ENCODE results near the gene ASB2. TPM values are rescaled to one million over a fixed set of nuclear protein-coding genes. Genes with fewer than 3 reads are reported as not detected.

The ASB2 gene
- polyA plus RNA-seq, 1 donor (not counting 4 experiments of a cell fraction or from before 2014, with no cell fraction given) = 0.56 TPM

- Histone ChIP-seq H3K27me3 (ENCODE audit: control insufficient read depth, extremely low read depth, insufficient read depth, low read length) (peaks cover 4% of the 10 kb centered on the region), H3K4me2 (ENCODE audit: control insufficient read depth, extremely low read depth, insufficient read depth, low read depth, low read length) (no peak overlapping the region), H2AFZ (ENCODE audit: control insufficient read depth, low read length) (no peak overlapping the region), H3K4me3 (ENCODE audit: control insufficient read depth in 2 of 3, extremely low read depth in 1 of 3, insufficient read depth in 2 of 3, low read depth in 1 of 3, low read length in 3 of 3) (no peak overlapping the region), H4K20me1 (ENCODE audit: control insufficient read depth, extremely low read depth, insufficient read depth, low read length) (no peaks in the 10 kb centered on the region), H3K4me1 (ENCODE audit: control insufficient read depth, extremely low read depth, insufficient read depth, low read length) (no peaks in the 10 kb centered on the region), H3K9ac (ENCODE audit: control insufficient read depth, extremely low read depth, insufficient read depth, low read length) (no peak overlapping the region), H3K79me2 (ENCODE audit: control insufficient read depth, insufficient read depth, low read length) (no peaks in the 10 kb centered on the region), H3K36me3 (ENCODE audit: control insufficient read depth in 2 of 2, extremely low read depth in 1 of 2, insufficient read depth in 2 of 2, low read length in 2 of 2) (no peaks in the 10 kb centered on the region), H3K27ac (ENCODE audit: control insufficient read depth, insufficient read depth, low read length) (no peak overlapping the region), H3K9me3 (ENCODE audit: control insufficient read depth, low read depth, low read length) (no peaks in the 10 kb centered on the region), H3K9me1 (ENCODE audit: control insufficient read depth, extremely low read depth, insufficient read depth, low read length) (no peaks in the 10 kb centered on the region)
- FAIRE-seq (no peak), DNase-seq (ENCODE audit: low read depth, low spot score) (no peak)
- dilution Hi-C loops (cut with MboI; ENCODE audit: extremely low pct_ligation_motif_present, low sequenced_read_pairs) = no loop called here
- TF ChIP-seq CTCF (optimal IDR thresholded peaks at IDR 0.05 in 1 of 3, IDR thresholded peaks at IDR 0.05 in 1 of 3, conservative IDR thresholded peaks at IDR 0.05 in 1 of 3; ENCODE audit: extremely low read depth in 1 of 3, insufficient read depth in 2 of 3, low read length in 3 of 3) = no peak
- no peak for TF ChIP-seq EZH2 (IDR thresholded peaks at IDR 0.05; ENCODE audit: low read length)
Measured at GRCh38 chr14:93898081-93898611, 78.2 kb downstream of the ASB2 start.

GRCh38 chr14:93897476-93897845, 78.9 kb downstream of the ASB2 start:
- Histone ChIP-seq H4K20me1 (ENCODE audit: control insufficient read depth, extremely low read depth, insufficient read depth, low read length) (no peaks in the 10 kb centered on the region), H2AFZ (ENCODE audit: control insufficient read depth, low read length) (no peak overlapping the region), H3K27ac (ENCODE audit: control insufficient read depth, insufficient read depth, low read length) (no peak overlapping the region), H3K9me1 (ENCODE audit: control insufficient read depth, extremely low read depth, insufficient read depth, low read length) (no peaks in the 10 kb centered on the region), H3K36me3 (ENCODE audit: control insufficient read depth in 2 of 2, extremely low read depth in 1 of 2, insufficient read depth in 2 of 2, low read length in 2 of 2) (no peaks in the 10 kb centered on the region), H3K4me2 (ENCODE audit: control insufficient read depth, extremely low read depth, insufficient read depth, low read depth, low read length) (no peak overlapping the region), H3K4me3 (ENCODE audit: control insufficient read depth in 2 of 3, extremely low read depth in 1 of 3, insufficient read depth in 2 of 3, low read depth in 1 of 3, low read length in 3 of 3) (no peak overlapping the region), H3K79me2 (ENCODE audit: control insufficient read depth, insufficient read depth, low read length) (no peaks in the 10 kb centered on the region), H3K4me1 (ENCODE audit: control insufficient read depth, extremely low read depth, insufficient read depth, low read length) (no peaks in the 10 kb centered on the region), H3K9me3 (ENCODE audit: control insufficient read depth, low read depth, low read length) (no peaks in the 10 kb centered on the region), H3K9ac (ENCODE audit: control insufficient read depth, extremely low read depth, insufficient read depth, low read length) (no peak overlapping the region), H3K27me3 (ENCODE audit: control insufficient read depth, extremely low read depth, insufficient read depth, low read length) (peaks cover 4% of the 10 kb centered on the region)
- DNase-seq (ENCODE audit: low read depth, low spot score) (no peak), FAIRE-seq (no peak)
- TF ChIP-seq CTCF (optimal IDR thresholded peaks at IDR 0.05 in 1 of 3, IDR thresholded peaks at IDR 0.05 in 1 of 3, conservative IDR thresholded peaks at IDR 0.05 in 1 of 3; ENCODE audit: extremely low read depth in 1 of 3, insufficient read depth in 2 of 3, low read length in 3 of 3) (no peak), EZH2 (IDR thresholded peaks at IDR 0.05; ENCODE audit: low read length) (no peak)
- dilution Hi-C loops (cut with MboI; ENCODE audit: extremely low pct_ligation_motif_present, low sequenced_read_pairs) = no loop called here

All from keratinocyte (primary cell).